Fibroblast of skin of left biceps (primary cell): ENCODE data around the gene LHFPL3.

Source experiments
- DNase-seq, 2 experiments: peaks; one replicate each; pipeline ENCODE4 v3.0.0-alpha.2; 2013; ENCODE audit warnings: low read depth in 2 of 2

LHFPL3 gene

DNA sequence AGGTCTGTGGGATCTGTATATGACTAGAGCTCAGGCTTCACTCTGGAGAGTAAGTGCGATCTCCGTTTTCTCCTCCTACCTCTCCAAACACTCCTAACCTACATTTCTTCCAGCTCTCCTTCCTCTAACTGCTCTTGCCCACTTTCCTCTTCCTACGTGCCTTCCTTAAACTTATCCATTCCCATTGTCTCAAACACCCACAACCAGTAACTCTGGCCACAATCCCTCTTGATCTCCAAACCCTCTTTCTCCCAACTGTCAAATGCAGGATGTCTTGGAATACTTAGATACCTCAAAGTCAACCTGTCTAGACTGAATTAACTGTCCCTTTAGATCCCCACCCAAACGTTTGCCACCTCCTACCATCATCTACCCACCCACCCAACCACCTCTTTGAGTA lies 471.9 kb downstream of the LHFPL3 start:
- DNase-seq = no peak

GRCh38 chr7:104801022-104801421 lies 472.6 kb downstream of the LHFPL3 start:
- no peak for DNase-seq

GRCh38 chr7:104803931-104804330 lies 475.5 kb downstream of the LHFPL3 start:
- no peak for DNase-seq

GRCh38 chr7:104804696-104805095 lies 476.3 kb downstream of the LHFPL3 start:
- DNase-seq = no peak

- no peak for DNase-seq
Observed at GRCh38 chr7:104805449-104806317, 477.3 kb downstream of the LHFPL3 start.

DNA sequence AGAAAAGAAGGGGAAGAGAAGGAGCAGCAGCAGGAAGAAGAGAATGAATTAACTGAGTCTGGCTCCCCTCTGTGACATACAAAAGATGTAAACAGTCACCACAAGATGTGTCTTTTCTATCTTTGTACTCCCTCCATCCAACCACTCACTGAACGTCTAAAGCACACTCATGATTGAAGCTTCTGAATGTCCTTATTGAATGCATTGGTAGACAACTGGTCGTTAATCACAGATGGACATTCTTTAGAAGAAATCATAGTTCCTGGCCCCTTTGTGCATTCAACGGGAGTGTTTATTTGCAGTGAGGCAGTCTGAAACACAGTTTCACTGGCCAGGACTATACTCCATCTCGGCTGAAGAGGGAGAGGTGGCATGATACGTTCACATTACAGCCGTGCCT lies 479.3 kb downstream of the LHFPL3 start:
- DNase-seq = no peak

DNA sequence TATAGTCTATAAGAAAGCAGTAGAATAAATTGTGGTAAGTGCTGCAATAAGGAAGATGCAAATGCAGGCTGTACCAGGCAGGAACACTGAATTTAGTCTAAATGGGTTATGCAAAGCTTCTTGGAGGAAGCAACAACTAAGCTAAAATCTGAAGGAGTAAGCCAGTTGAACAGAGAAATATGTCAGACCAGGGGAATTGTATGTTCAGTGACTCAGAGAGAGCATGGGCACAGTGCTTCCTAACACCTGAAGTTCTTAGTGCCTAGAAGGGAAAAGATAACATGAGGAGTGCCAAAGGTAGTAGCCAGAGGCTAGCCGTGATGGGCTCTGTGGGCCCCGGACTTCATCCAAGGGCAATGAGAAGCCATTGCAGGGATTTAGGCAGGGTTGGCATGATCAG lies 481.5 kb downstream of the LHFPL3 start:
- no peak for DNase-seq

- DNase-seq = no peak
Observed at GRCh38 chr7:104814126-104814525, 485.7 kb downstream of the LHFPL3 start.

DNA sequence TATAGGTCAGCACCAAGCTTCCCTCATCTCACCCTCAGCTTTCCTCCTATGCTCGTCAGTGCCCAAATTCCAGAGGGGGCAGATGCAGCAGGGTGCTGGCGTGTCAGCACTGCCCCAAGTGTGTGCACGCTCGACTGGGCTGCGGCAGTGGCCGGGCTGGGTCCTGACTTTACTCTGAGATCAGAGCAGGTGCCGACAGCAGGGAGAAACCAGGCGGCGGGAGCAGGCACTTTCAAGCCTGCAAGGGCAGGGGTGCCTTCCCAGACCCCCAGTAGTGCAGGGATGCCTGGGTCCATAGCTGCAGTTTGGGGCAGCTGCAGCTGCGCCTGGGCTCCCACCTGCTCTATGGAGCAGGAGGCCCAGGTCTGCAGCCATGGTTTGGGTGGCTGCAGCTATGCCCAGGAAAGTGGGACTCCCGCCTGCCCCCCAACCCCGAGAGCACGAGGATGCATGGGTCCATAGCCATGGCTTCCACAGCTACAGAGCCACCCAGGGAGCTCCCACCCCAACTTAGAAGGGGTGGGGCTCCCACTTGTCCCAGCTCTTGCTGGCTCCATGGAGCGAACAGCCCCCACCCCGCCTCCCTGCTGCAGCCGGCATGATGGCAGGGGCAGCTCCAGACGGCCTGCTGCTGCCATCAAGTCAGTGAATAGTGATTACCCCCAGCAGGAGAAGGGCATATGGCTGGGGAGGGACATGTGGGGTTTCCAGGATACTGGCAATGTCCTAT lies 486.4 kb downstream of the LHFPL3 start:
- DNase-seq = no peak

DNA sequence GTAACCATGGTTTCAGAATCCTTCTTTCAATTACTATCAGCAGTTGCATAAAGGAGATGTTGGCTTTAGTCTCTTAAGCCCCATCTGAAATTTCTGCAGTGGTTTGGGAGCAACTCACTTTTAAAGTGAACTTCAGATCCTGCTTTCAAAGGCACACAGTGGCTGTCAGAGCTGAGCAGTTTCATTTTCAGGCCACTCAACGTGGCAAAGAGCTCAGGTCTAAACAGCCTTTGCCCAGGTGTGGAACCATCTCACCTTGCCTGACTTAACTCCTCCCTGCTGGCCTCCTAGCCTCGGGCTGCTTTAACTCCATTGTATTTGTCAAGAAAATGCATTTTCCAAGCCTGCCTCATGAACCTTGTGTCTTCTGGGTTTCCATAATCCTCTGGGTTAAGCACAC lies 488.1 kb downstream of the LHFPL3 start:
- no peak for DNase-seq

GRCh38 chr7:104818961-104819880 lies 490.8 kb downstream of the LHFPL3 start:
- no peak for DNase-seq

- DNase-seq = no peak
Observed at GRCh38 chr7:104820836-104821535, 492.6 kb downstream of the LHFPL3 start.

GRCh38 chr7:104823177-104823576 lies 494.8 kb downstream of the LHFPL3 start:
- no peak for DNase-seq

- DNase-seq = no peak
Observed at GRCh38 chr7:104825099-104825498, 496.7 kb downstream of the LHFPL3 start.

- no peak for DNase-seq
Observed at GRCh38 chr7:104826135-104826534, 497.7 kb downstream of the LHFPL3 start.

GRCh38 chr7:104836976-104837375 lies 508.6 kb downstream of the LHFPL3 start:
- no peak for DNase-seq

DNA sequence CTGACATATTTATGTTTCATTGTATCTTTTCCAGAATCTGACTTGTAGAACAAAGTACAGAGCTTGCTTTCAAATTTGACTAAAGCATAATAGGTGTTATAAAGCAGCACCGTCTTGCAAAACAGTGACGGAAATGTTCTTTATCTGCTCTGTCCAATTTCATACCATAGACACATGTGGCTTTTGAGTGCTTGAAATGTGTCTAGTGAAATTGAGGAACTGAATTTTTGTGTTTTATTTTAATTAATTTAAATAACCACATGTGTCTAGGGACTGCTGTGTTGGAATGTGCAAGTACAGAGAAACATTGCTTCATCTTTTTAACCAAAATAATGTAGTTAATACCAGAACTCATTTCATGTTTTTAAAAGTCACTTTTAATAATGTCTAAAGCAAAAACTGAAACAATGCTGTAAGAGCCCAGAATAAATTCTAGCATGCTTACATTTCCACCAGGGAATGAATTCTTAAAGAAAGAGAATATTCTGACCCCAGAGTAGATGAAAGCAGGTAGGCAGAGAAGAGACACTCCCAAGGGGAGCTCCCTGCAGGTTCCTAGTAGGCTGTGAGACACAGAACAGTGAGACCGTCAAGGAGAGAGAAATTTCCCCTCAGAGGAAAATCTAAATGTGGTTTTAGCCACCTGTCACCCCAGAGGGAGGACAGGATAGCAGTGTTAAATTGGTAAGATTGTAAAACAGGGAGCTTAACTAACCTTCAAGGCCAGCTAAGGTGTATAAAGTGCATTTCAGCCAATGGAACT lies 510.3 kb downstream of the LHFPL3 start:
- no peak for DNase-seq

DNA sequence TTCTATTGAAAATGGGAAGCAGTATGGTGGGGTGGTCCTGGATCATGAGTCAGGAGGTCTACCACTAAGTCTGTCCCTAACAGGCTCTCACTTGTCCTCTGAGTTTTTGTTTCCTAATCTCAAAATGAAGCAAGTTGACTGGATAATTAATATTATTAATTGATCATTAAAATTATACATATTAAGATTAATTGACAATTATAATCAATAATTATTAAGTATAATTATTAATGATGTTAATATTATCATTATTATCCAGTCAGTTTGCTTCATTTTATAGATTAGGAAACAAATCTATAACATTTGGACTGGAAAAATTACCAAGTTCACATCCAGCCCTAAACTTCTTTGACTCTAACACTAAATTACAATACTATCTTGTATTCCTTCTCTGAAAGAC lies 511.4 kb downstream of the LHFPL3 start:
- DNase-seq = no peak

DNA sequence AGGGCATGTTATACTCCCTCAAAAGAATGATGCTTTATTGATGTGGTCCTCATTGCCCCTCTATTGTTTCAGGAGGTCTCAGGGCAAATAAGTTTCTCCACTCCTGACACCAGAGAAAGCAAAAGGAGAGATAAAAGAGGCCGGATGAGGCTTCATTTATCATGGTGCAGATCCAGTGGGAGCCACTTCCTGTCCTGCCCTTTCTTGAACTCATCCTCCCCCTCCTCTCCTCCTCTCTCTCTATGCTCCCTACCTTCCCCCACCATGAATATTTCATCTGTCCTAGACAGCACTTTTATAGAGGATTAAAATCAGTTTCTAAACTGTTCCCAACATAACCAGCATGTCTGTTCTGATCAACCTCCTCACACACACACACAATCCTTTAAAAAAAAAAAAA lies 513.4 kb downstream of the LHFPL3 start:
- no peak for DNase-seq

GRCh38 chr7:104843198-104843597 lies 514.8 kb downstream of the LHFPL3 start:
- DNase-seq = no peak

DNA sequence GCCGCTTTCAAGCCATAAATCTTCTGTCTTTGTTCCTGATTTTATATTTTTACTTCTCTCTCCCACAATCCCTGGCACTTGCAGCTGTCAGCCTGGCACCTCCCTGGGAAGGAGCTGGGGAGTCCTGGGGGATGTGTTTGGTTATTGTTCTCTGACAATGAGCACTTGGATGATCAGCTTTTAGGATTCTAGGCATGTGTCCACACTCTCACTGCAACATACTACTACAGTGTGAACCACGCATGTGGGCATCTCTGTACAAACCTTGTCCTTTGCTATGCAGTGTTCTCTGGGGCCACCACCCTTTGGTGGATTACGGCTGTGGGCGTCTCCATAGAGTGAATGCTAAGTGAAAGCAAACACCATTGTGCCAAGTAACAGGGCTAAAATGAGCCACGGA lies 517.2 kb downstream of the LHFPL3 start:
- DNase-seq = no peak
